ENCODE results near the gene FHAD1.
A peak's percentile ranks its signal among the peaks of the same experiment; 100 is the strongest.

The FHAD1 gene

GRCh38 chr1:15249081-15249480 lies 2.1 kb downstream of the FHAD1 start:
- DNase-seq = no peak

DNA sequence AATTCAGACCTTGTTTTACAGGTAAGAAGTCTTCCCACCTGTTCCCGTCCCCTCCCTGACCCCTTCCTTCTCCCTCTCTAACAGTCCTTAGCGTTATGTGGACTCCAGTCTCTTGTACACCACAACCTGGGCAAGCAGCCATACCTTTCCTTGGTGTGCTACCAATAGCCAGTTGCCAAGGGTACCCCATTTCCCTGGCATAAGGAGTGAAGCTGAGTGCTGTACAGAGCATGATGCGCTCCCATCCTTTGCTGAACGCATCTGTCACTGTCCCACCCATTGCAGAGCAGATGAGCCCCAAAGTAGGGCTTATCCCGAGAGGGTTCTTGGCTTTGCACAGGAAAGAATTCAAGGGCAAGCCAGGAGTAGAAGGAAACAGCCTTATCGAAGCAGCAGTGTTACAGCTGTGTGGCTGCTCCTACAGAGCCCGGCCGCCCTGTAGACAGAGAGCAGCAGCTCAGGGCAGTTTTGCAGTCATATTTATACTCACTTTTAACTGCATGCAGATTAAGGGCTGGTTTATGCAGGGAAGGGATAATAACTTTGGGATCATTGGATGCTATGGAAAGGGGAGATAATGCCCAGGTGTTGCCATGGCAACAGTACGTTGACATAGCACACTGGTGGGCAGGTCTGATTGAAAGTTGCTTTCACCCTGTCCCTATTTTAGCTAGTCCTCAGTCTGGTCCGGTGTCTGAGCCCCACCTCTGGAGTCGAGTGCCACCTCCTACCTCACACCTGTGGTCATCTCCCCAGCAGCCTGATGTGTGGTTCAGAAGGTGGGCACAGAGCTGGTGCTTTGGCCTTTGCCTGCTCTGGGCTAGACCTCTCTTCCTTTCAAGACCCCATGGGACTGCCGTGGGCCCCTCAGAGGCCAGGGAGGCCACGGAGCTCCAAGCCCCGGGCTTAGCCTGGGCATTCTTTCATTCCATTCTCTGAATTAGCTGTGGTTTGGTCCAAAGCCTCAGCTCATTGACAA lies 5.1 kb downstream of the FHAD1 start:
- no peak for DNase-seq

DNA sequence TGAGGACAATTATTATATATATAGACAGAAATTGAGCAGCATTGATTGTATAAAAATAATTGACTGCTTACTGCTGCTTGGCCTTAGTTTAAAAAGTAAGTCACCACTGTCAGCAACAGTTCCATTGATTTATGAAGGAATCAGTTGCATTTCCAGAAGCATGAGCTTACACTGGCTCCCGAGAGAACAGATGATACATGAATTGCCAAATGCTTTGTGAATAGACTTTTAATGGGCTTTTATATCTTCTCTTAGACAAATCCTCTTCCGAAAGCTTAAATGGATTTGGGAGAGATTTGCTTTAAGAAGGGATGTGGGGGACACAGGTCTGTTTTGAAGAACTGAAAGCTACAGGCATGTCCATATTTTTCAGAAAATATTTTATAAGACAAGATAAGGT lies 7.5 kb downstream of the FHAD1 start:
- DNase-seq = peak; percentile 25

DNA sequence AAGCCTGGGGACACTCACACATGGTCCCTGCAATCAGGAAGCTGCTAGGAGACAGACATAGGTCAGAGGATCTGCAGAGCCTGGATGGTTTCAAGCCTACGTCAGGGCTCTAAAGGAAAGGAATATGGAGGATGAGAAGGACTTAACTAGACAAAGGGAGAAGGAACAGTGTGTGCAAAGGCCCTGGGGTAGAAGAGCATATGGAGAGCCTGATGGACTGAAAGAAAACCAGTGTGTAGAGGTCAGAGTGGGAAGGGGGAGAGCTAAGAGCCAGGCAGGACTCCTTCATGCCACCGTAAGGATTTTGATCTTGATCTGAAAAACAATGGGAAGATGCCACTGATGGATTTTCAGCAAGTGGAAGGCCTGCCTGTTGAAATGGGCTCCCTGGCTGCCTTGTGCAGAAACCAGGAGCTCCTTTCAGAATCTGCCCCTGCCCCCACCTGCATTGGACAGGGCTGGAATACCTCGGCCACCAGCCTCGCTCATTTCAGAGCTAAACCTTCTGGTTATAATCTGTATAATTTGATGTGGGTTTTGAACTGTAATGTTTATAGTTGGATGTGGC lies 8.6 kb downstream of the FHAD1 start:
- DNase-seq = no peak

DNA sequence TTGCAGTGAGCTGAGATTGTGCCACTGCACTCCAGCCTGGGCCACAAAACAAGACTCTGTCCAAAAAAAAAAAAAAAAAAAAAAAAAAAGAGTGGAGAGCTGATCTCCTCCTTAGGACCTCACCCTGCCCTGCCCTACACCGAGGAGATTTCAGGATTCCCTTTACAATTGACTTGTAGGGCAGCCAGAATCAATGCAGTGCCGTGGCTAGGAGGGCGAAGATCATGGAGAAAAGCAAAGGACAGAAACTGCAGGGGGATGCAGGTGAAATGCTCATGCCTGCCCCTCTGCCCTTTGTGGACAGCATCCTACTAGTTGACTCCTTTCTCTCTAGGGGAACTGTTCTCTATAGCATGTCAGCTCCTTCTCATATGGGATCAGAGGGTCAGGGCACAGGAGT lies 9.6 kb downstream of the FHAD1 start:
- DNase-seq = no peak

DNA sequence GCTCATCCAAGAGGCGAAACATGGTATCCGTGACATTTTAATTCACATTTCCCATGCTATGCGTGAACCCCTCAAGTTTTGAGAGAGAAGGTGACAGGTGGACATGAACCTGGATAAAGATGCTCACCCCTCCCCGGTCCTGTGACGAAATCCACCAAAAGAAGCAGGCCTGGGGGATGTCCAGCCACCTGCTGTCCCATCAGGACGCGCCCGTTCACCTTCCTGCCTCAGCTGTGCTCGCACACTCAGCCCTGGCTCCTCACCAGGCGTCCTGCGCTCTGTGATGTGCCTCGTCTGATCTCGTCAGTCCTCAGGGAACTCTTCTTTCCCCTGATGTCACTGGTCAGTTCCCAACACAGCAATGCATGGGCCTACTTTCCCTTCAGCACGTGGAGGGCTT lies 10.3 kb downstream of the FHAD1 start:
- no peak for DNase-seq

DNA sequence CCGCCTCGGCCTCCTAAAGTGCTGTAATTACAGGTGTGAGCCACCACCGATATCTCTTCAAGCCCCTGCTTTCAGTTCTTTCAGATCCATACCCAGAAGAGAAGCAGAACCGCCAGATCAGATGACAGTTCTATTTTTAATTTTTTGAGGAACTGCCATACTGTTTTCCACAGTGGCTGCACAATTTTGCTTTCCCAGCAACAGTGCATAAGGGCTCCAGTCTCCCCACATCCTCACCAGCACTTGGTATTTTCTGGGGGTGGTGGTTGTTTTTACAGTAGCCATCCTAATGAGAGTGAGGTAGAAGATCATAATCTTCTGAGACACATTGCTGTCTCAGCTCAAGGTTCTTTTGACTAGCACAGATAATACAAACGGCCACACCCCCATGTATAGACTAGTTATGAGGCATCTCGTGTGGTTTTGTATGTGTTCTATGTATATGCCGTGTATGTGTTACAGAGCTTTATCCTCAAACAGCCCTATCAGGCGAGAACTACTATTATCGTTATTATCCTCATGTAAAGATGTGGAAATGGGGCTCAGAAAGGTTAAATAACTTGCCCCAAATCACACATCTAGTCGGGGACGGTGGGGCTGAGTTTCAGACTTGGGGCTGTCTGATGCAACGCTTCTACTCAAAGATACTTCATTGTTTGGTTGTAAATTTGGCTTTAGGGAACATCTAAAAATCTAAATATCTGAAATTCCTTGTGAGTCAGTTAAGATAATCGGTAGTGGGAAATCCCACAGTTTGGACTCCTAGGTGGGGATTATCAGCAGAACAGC lies 12.0 kb downstream of the FHAD1 start:
- DNase-seq = no peak

GRCh38 chr1:15259622-15260007 lies 12.6 kb downstream of the FHAD1 start:
- no peak for DNase-seq

- DNase-seq = peak; percentile 15
Measured at GRCh38 chr1:15260418-15261154, 13.6 kb downstream of the FHAD1 start.

DNA sequence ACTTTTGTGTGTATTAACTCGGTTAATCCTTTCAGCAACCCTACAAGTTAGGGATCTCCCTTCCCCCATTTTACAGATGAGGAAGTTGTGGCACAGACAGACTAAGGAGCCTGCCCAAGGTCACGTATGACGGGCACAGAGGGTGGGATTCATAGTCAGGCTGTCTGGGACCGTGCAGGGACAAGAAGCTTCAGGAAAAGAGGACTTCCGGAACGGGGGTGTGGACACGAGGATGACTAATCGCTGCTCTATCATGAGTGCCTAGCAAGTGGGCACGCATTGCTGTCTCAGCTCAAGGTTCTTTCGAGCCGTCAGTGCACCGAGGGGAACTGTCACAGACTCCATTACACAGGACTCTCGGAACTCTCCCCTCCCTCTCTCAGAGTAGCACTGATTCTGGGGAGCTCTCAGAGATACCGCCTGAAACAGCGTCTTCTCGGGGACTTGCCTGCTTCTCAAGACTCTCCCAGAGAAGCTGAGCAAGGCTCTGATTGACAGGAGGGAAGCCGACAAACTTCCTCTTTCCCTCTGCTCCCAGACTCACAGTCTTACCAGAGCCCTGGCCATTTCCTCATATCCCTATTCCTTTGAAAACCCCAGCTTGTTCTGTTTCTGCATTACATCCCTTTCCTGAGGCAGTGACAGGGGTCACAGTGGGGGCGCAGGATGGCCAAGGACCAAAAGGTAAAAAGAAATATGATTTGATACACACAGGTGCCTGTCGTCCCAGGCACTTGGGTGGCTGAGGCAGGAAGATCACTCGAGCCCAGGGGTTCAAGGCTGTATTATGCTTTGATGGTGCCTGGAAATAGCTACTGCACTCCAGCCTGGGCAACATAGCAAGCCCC lies 14.4 kb downstream of the FHAD1 start:
- DNase-seq = no peak

DNA sequence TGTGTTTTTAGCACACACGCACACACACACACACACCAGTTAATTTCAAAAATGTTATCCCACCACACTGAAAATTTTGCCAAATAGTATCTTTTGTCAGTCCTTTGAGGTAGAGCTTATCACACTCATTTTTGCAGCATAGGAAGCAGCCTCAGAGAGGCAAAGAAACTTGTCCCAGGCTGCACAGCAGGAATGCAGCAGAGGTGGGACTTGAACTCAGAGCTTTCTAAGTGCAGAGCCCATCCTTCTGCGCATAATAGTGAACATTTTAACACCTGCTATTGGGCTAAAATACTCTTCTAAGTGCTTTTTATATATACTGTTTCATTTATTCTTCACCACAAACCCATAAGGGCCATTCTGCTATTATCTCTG lies 15.0 kb downstream of the FHAD1 start:
- no peak for DNase-seq

- no peak for DNase-seq
Measured at GRCh38 chr1:15262706-15263105, 15.7 kb downstream of the FHAD1 start.

- DNase-seq = no peak
Measured at GRCh38 chr1:15264769-15265168, 17.7 kb downstream of the FHAD1 start.

DNA sequence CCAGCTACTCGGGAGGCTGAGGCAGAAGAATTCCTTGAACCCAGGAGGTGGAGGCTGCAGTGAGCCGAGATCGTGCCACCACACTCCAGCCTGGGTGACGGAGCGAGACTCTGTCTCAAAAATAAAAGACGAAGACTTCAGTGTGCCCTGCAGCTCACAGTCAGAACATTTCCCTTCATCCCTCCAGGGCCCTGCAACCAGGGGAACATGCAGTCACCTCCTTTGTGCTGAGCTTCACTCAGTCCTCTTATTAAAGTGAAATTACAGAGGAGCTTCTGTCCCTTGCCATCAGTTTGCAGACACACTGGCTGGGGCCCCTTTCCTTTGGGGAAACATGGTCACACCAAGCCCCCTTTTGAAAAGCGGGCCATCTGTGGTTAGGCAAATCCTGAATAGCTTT lies 24.2 kb downstream of the FHAD1 start:
- DNase-seq = no peak

- DNase-seq = peak; percentile 73
Measured at GRCh38 chr1:15272009-15272781, 25.2 kb downstream of the FHAD1 start.

GRCh38 chr1:15272782-15273127 lies 25.7 kb downstream of the FHAD1 start:
- DNase-seq = no peak

GRCh38 chr1:15273274-15273673 lies 26.3 kb downstream of the FHAD1 start:
- no peak for DNase-seq

GRCh38 chr1:15275921-15276683 lies 29.1 kb downstream of the FHAD1 start:
- DNase-seq = no peak

- DNase-seq = no peak
Measured at GRCh38 chr1:15276691-15277446, 29.8 kb downstream of the FHAD1 start.

- no peak for DNase-seq
Measured at GRCh38 chr1:15277447-15277838, 30.4 kb downstream of the FHAD1 start.

Data from fibroblast of upper back skin (primary cell).